K562 (cell line): Measurements from ENCODE around the gene NUP205. TPM values are rescaled to one million over a fixed set of nuclear protein-coding genes. Genes with fewer than 3 reads are reported as not detected.

Experiments used
- ARID3A ChIP-seq: IDR thresholded peaks from 2 replicates; pipeline ENCODE4 v1.6.1; 2012; ENCODE audit warnings: low read depth, low read length, improper control_type of control experiment, borderline replicate concordance
- DMBX1 ChIP-seq: fragments of 250-450 bp; sonication (Bioruptor Pico); IDR thresholded peaks from 2 replicates; pipeline ENCODE4 v1.8.0; 2022; ENCODE audit warnings: inconsistent platforms, mild to moderate bottlenecking, moderate library complexity, borderline replicate concordance
- GABPA ChIP-seq: fragments of 200-800 bp; sonication (Bioruptor generic); conservative IDR thresholded peaks from 2 replicates; pipeline ENCODE4 v1.6.1; 2016; ENCODE audit warnings: low read depth, missing genetic modification characterization, missing compliant biosample characterization
- NKRF ChIP-seq: fragments of 450-650 bp; IDR thresholded peaks from 2 replicates; pipeline ENCODE4 v1.6.1; 2016; ENCODE audit warnings: borderline replicate concordance
- NR2C2 ChIP-seq, 2 experiments: fragments of 200-800 bp in 1 of 2; sonication (Bioruptor generic) in 1 of 2; sonication (generic) in 1 of 2; formaldehyde crosslinking in 1 of 2; IDR thresholded peaks; 2 replicates each; pipeline versions ENCODE4 v1.6.1 to v1.8.0; 2016 to 2022; ENCODE audit warnings: mild to moderate bottlenecking in 1 of 2, missing compliant biosample characterization in 1 of 2, missing genetic modification characterization in 1 of 2, missing genetic modification reagents in 1 of 2
- ZFP36 ChIP-seq: fragments of 150-350 bp; IDR thresholded peaks from 2 replicates; pipeline ENCODE4 v1.6.1; 2018; ENCODE audit warnings: low read length, low read depth; ENCODE audit not compliant: partially characterized antibody
- polyA plus RNA-seq, 8 experiments: library from polyadenylated mRNA; depleted of rRNA in 4 of 8; stranded (reverse) in 5 of 8; unstranded in 3 of 8; fragments of >200 nt; fragmentation: Nextera tagmentation in 2 of 8; fragmentation: Illumina TruSeq in 1 of 8; extraction: Ambion mirVana in 2 of 8; extraction: Trizol in 1 of 8; gene quantifications; 2 replicates each; pipeline versions ENCODE4 v1.2.1 to v1.2.3, GENCODE V29; 2011 to 2014; ENCODE audit warnings: inconsistent platforms in 1 of 8, missing spikeins in 1 of 8
- total RNA-seq, 7 experiments: library from RNA; depleted of rRNA in 6 of 7; stranded (reverse); fragments of >200 nt in 6 of 7; fragmentation: Illumina TruSeq in 2 of 7; extraction: Trizol in 2 of 7; gene quantifications; 2 replicates each; pipeline versions ENCODE4 v1.2.1 to v1.2.3, GENCODE V29; 2011 to 2021; ENCODE audit warnings: low replicate concordance in 1 of 7
- TF ChIP-seq, protein P1 (sequence below), 2 experiments: fragments of 450-650 bp; IDR thresholded peaks; 2 replicates each; pipeline ENCODE4 v1.6.1; 2016; ENCODE audit warnings: mild to moderate bottlenecking in 2 of 2, borderline replicate concordance in 1 of 2, low read depth in 1 of 2, moderate library complexity in 1 of 2
- TF ChIP-seq, protein P2 (sequence below), 2 experiments: fragments of 450-650 bp in 1 of 2; sonication (generic) in 1 of 2; formaldehyde crosslinking in 1 of 2; IDR thresholded peaks in 1 of 2; conservative IDR thresholded peaks in 1 of 2; 2 replicates each; pipeline versions ENCODE4 v1.6.1 to v1.8.1; 2016 to 2023; ENCODE audit warnings: mild to moderate bottlenecking in 2 of 2, moderate library complexity in 2 of 2, inconsistent platforms in 1 of 2, missing genetic modification reagents in 1 of 2

The NUP205 gene
- total and polyA plus RNA-seq, 9 of the 15 experiments (the other 6 are each of a cell fraction or from before 2014, with no cell fraction given) = 101 to 282 (median 193) TPM

- TF ChIP-seq, protein P1, sequence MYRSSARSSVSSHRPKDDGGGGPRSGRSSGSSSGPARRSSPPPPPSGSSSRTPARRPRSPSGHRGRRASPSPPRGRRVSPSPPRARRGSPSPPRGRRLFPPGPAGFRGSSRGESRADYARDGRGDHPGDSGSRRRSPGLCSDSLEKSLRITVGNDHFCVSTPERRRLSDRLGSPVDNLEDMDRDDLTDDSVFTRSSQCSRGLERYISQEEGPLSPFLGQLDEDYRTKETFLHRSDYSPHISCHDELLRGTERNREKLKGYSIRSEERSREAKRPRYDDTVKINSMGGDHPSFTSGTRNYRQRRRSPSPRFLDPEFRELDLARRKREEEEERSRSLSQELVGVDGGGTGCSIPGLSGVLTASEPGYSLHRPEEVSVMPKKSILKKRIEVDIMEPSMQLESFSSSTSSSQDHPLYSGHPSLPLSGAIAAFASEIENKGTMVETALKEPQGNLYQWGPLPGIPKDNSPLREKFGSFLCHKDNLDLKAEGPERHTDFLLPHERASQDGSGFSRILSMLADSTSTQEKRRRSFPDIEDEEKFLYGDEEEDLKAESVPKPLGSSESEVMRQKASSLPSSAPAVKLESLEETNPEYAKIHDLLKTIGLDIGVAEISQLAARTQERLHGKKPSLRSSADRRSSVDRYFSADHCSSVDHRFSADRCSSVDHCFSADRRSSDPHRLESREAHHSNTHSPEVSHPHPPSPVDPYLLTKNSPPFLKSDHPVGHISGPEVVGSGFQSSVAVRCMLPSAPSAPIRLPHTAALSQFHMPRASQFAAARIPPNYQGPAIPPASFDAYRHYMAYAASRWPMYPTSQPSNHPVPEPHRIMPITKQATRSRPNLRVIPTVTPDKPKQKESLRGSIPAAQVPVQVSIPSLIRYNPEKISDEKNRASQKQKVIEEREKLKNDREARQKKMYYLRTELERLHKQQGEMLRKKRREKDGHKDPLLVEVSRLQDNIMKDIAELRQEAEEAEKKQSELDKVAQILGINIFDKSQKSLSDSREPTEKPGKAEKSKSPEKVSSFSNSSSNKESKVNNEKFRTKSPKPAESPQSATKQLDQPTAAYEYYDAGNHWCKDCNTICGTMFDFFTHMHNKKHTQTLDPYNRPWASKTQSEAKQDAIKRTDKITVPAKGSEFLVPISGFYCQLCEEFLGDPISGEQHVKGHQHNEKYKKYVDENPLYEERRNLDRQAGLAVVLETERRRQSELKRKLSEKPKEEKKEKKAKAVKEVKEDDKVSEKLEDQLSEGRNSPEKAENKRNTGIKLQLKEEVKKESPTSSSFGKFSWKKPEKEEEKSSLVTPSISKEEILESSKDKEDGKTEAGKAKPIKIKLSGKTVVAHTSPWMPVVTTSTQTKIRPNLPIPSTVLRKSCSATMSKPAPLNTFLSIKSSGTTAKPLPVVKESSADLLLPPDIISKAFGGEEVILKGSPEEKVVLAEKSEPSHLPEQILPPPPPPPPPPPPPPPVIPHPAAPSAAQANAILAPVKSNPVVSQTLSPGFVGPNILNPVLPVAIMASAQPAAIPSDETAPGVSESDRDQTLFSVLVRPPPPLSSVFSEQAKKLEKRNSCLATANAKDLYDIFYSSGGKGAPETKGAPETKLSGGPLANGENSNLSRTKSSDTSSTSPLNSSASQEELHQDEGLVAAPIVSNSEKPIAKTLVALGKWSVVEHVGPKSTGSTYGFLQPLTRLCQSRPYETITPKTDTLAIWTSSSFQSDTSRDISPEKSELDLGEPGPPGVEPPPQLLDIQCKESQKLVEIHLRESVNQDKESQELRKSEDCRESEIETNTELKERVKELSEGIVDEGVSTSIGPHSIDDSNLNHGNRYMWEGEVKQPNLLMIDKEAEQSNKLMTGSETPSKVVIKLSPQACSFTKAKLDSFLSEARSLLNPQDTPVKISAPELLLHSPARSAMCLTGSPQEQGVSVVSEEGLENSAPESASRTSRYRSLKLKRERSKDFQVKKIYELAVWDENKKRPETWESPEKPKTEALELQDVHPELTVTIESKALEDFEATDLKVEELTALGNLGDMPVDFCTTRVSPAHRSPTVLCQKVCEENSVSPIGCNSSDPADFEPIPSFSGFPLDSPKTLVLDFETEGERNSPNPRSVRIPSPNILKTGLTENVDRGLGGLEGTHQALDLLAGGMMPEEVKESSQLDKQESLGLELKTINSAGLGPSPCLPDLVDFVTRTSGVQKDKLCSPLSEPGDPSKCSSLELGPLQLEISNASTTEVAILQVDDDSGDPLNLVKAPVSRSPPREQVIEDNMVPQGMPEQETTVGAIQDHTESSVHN (IDR thresholded peaks at IDR 0.05; ENCODE audit: borderline replicate concordance in 1 of 2, low read depth in 1 of 2) = peak in 1 of 2 experiments; percentile 89; a peak in 2 of 4 replicates
- no peak for TF ChIP-seq DMBX1 (CRISPR knock-in tag)
- TF ChIP-seq ZFP36 = peak; percentile 38
- peak; percentile 62 for TF ChIP-seq GABPA (tag)
- TF ChIP-seq NR2C2 (CRISPR knock-in tag; IDR thresholded peaks at IDR 0.05) = no peak
- peak; percentile 66 for TF ChIP-seq NR2C2 (tag; IDR thresholded peaks at IDR 0.05)
- TF ChIP-seq ARID3A = 0 out of 2 replicates have a peak, but pooled peaks have one; percentile 25
- TF ChIP-seq NKRF = no peak
- TF ChIP-seq, protein P2, sequence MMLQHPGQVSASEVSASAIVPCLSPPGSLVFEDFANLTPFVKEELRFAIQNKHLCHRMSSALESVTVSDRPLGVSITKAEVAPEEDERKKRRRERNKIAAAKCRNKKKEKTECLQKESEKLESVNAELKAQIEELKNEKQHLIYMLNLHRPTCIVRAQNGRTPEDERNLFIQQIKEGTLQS (IDR thresholded peaks at IDR 0.05) = peak; percentile 90
- TF ChIP-seq, protein P2 (CRISPR knock-in tag; conservative IDR thresholded peaks at IDR 0.05) = peak; percentile 72; the same call in 1 of the 2 replicates
Observed at GRCh38 chr7:135650831-135651573, 93.3 kb downstream of the NUP205 start (continued).
